HG03097 (cell line): ENCODE measurements around the gene CKAP5.

Experiments used
- ATAC-seq: cut with Tn5 transposase; IDR thresholded peaks from one replicate; pipeline ENCODE4 v1.9.1; 2021; ENCODE audit not compliant: unreplicated experiment, low FRiP score

Gene CKAP5

GRCh38 chr11:46776878-46777277, 69.2 kb downstream of the CKAP5 start:
- ATAC-seq: no peak

DNA sequence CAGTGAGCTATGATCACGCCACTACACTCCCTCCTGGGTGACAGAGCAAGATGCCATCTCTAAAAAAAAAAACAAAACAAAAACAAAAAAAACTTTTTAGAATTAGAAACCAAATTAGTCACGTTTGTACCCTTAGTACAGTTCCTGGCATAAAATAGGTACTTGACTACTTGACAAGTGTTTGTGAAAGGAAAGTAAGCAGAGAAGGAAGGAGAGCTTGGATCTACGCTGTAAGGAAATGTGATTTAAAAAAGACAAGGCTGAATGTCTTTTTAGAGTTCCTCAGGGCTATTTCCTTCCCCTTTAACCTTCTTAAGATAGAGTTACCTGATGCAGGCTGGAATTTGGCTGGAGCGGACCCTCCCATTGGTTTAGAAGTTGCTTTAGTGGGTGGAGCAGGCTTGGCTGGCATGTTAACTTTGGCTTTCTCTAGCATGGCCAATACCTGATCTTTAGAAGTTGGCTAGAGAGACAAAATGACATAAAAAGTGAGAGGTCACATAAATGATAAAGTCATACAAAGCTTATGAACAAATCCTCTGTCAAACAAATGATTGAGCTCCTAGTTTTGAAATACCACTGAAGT, 76.4 kb downstream of the CKAP5 start:
- ATAC-seq: no peak

DNA sequence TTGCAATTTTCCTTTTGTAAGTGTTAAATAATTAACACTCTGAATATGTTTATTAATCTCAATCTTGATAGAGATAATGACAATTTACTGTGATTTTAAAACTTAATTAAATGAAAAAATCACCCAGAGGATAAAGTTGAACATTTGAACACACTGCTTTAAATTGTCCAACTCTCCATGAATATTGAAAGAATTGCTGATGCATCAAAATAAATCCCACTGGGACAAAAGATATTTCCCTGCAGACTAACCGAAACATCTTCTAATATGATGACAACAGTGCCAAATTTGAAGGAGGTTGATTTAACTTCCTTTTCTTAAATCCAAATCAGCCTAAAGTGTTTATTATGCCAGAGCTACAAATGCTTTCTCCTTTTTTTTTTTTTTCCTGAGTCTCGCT, 79.4 kb downstream of the CKAP5 start:
- ATAC-seq: no peak

GRCh38 chr11:46762248-46762647, 83.8 kb downstream of the CKAP5 start:
- ATAC-seq: no peak

- ATAC-seq: no peak
These were observed 84.3 kb downstream of the CKAP5 start for GRCh38 chr11:46761807-46762206.

DNA sequence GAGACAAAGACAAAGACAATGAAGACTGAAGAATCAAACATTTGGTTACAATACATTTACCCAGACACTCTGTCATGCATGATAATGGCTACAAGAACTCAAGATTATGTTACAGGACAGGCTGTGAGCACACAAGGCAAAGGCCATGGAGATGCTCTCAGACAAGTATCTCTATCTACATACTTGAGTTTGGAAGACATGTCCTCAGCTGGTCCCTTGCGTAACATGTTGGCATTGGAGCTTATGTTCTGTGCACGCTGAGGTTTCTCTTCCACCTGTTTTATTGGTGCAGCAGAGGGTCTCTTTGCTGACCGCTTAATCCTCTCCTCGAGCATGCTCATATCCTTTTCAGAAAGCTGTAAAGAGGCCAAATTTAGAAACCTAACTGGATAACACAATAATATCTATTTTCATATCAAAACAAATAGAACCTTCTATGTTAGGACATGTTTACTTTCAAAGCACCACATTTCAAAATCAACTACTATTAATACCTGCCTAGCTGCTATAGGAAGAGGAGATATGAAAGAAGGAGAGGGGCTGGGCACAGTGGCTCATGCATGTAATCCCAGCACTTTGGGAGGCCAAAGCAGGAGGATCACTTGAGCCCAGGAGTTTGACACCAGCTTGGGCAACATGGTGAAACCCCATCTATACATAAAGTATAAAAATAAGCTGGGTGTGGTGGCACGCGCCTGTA, 85.5 kb downstream of the CKAP5 start:
- no peak for ATAC-seq

DNA sequence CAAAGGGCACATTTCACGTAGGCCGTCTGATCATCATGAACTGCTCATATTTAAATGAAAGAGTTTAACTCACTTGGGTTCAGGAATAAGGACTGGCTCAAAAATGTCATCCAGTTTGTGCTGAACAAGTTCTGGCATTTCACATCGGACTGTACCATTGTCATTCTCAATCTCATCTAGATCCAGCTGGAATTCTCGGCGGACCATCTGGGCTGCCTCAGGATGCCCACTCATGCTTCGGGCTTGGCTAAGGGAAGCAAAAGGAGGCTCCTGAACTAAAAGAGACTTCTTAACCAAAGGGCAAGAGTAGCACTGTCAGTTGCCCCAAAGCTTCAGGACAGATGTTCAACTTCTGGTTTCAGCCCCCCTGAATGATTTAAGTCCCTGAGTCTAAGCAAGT, 86.9 kb downstream of the CKAP5 start:
- no peak for ATAC-seq

GRCh38 chr11:46755962-46756361, 90.1 kb downstream of the CKAP5 start:
- ATAC-seq: no peak

- no peak for ATAC-seq
These were observed 98.9 kb downstream of the CKAP5 start for GRCh38 chr11:46747150-46747549.

- ATAC-seq: no peak
These were observed 100.1 kb downstream of the CKAP5 start for GRCh38 chr11:46745995-46746394.

GRCh38 chr11:46745328-46745727, 100.8 kb downstream of the CKAP5 start:
- ATAC-seq: no peak

GRCh38 chr11:46743693-46744339, 102.3 kb downstream of the CKAP5 start:
- no peak for ATAC-seq

DNA sequence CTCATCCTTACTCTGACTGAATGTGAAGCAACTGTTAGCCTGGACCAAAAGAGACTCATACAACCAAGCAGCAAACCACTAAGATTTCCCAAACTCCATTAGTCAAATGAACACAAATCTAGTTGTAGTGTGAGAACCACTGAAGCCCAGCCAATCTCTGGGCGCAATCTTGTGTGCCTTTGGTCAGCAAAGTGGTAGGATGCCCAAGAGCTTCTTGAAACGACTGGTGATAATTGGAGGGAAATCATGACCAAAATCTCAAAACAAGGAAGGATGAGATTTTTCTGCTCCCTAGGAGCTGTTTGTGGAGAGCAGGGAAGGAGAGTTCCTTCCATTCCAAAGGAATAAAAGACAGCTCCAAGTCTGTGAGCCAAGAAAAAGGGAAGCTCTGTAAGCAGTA, 103.0 kb downstream of the CKAP5 start:
- no peak for ATAC-seq

- ATAC-seq: no peak
These were observed 104.2 kb downstream of the CKAP5 start for GRCh38 chr11:46741600-46742484.

DNA sequence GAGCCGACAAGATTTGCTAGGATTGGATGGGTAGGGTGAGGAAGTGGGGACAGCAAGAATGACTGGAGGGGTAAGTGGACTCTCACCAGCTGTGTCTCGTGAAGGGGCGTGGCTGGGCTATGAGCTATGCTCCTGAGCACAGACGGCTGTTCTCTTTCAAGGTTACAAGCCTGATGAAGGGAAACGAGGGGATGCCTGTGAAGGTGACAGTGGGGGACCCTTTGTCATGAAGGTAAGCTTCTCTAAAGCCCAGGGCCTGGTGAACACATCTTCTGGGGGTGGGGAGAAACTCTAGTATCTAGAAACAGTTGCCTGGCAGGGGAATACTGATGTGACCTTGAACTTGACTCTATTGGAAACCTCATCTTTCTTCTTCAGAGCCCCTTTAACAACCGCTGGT, 107.2 kb downstream of the CKAP5 start:
- ATAC-seq: no peak

GRCh38 chr11:46737699-46738098, 108.4 kb downstream of the CKAP5 start:
- ATAC-seq: no peak

GRCh38 chr11:46736615-46737014, 109.5 kb downstream of the CKAP5 start:
- ATAC-seq: no peak

DNA sequence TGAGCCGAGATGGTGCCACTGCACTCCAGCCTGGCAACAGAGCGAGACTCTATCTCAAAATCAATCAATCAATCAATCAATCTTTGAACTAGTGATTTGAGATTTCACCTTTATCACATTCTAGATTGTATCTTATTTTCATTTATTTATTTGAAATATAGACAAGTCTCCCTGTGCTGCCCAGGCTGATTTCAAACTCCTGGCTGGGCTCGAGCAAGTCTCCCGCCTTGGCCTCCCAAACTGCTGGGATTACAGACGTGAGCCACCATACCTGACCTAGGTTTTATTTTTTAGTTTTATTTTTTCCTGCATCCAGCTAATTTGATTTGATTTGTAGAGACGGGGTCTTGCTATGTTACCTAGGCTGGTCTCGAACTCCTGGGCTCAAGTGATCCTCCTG, 109.9 kb downstream of the CKAP5 start:
- no peak for ATAC-seq

DNA sequence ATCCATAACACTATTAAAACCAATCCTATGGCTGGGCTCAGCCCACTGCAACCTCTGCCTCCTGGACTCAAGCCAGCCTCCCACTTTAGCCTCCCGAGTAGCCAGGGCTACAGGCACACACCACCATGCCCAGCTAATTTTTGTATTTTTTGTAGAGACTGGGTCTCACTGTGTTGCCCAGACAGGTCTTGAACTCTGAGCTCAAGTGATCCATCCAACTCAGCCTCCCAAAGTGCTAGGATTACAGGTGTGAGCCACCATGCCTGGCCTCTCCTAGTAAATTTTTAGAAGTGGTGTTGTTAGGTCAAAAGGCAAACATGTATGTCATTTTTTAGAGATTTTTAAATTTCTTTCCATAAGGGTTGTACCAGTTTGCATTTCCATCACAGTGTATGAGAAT, 112.8 kb downstream of the CKAP5 start:
- no peak for ATAC-seq

DNA sequence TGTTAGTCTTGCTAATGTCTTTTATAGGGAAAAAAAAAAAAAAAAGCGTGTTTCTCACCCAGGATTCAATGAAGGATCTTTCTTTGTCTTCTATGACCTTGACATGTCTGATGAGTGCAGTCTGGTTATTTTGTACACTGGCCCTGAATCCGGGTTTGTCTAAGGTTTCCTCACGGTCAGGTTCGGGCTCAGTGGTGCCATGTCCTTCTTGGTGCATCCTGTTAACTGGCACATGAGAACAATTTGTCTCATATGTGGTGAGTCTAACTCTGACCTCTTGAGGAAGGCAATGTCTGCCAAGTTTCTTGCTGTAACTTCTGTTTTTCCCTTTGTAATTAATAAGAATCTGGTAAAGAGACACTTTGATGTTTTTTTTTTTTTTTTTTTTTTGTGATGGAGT, 114.5 kb downstream of the CKAP5 start:
- ATAC-seq: no peak
